ENCODE data around the gene SLC38A9. TPM values are rescaled to one million over a fixed set of nuclear protein-coding genes. Genes with fewer than 3 reads are reported as not detected.

Gene SLC38A9
- total and polyA plus RNA-seq, 10 donors, result 7.9 to 45.0 (median 27.5) TPM

DNA sequence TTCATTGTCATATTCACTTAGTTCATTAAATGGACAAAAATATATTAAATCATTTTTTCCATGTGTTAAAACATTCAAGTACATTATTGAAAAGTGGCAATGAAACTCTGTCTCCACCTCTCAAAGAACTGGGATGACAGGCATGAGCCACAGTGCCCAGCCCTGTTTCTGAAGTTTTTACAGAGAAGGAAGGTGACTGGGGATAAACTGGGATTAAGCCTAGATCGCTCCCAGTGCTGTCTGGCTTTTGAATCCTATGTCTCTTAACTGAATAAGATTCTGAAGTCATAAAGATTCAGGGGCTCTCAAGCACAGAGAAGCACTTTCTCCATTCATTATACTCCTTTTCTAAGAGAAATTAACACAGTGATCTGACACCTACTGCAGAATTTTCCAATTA, 88.3 kb downstream of the SLC38A9 start:
- intact Hi-C loops (cut with DNase I; ENCODE audit: low total_unique reads), result no loop called here
- Histone ChIP-seq H3K27ac (no peak overlapping the region), H3K36me3 (peaks cover 0 to 14% (median 0%) of the 10 kb centered on the region in 6 donors), H3K4me1 (peaks cover 0 to 4% (median 0%) of the 10 kb centered on the region in 6 donors), H3K27me3 (replicated peaks in 1 of 7) (no peaks in the 10 kb centered on the region), H3K4me3 (no peak overlapping the region), H3K9me3 (no peaks in the 10 kb centered on the region)
- 94 to 100% (median 98%) methylated on average over 1 of the region's 1 CpG for WGBS, 5 donors
- DNase-seq, result no peak
- TF ChIP-seq POLR2A (IDR thresholded peaks at IDR 0.05), result no peak
- TF ChIP-seq POLR2AphosphoS5 (IDR thresholded peaks at IDR 0.05), result no peak
- TF ChIP-seq, protein P1, sequence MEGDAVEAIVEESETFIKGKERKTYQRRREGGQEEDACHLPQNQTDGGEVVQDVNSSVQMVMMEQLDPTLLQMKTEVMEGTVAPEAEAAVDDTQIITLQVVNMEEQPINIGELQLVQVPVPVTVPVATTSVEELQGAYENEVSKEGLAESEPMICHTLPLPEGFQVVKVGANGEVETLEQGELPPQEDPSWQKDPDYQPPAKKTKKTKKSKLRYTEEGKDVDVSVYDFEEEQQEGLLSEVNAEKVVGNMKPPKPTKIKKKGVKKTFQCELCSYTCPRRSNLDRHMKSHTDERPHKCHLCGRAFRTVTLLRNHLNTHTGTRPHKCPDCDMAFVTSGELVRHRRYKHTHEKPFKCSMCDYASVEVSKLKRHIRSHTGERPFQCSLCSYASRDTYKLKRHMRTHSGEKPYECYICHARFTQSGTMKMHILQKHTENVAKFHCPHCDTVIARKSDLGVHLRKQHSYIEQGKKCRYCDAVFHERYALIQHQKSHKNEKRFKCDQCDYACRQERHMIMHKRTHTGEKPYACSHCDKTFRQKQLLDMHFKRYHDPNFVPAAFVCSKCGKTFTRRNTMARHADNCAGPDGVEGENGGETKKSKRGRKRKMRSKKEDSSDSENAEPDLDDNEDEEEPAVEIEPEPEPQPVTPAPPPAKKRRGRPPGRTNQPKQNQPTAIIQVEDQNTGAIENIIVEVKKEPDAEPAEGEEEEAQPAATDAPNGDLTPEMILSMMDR (IDR thresholded peaks at IDR 0.05 in 8 of 11, conservative IDR thresholded peaks at IDR 0.05 in 3 of 11), result no peak

DNA sequence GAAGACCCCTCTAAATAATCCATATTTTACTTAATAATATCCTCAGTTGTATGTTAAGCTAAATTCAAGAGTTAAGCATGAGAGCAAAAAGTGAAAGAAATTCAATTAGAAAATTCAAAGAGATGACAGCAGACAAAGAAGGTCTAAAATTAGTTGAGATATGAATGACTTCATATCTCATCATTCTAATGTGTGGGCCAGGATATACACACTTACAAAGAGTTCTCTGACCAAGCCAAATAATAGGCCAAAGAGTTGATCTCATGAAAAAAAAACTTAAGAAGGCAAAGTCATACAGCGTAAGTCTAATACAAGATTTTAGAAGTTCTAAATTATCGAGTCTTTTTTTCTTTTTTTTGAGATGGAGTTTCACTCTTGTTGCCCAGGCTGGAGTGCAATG, 89.7 kb downstream of the SLC38A9 start:
- TF ChIP-seq, protein P1 (IDR thresholded peaks at IDR 0.05 in 8 of 11, conservative IDR thresholded peaks at IDR 0.05 in 3 of 11), result no peak
- TF ChIP-seq POLR2AphosphoS5 (IDR thresholded peaks at IDR 0.05), result no peak
- no peak for TF ChIP-seq POLR2A (IDR thresholded peaks at IDR 0.05)
- peaks cover 0 to 14% (median 0%) of the 10 kb centered on the region in 6 donors for H3K36me3 ChIP-seq
- intact Hi-C loops (cut with DNase I; ENCODE audit: low total_unique reads), result no loop called here
- no peaks in the 10 kb centered on the region for H3K9me3 ChIP-seq
- no peak for DNase-seq
- H3K27me3 ChIP-seq (replicated peaks in 1 of 7), result no peaks in the 10 kb centered on the region
- H3K4me1 ChIP-seq, result peaks cover 0 to 4% (median 0%) of the 10 kb centered on the region in 6 donors
- no peak overlapping the region for H3K4me3 ChIP-seq
- H3K27ac ChIP-seq, result no peak overlapping the region
- 90 to 93% (median 93%) methylated on average over 2 of the region's 2 CpGs for WGBS, 5 donors

DNA sequence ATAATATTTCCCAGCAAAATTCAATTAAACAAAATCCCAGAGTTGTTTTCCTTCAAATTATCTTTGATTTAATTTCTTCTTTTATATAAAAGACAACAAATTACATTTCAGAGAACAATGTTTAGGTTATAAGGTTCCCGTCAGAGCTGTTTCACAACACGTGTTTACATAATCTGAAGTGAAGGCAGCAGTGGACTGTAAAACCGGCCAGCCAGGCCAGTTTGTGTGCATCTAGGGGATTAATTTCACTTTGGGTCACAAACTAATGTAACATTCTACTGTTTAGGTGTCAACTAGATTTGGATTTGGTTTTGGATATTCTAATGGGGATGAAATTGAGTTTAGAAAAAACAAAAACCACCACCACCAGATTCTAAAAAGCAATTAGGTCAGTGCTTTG, 90.9 kb downstream of the SLC38A9 start:
- Histone ChIP-seq H3K27me3 (replicated peaks in 1 of 7) (no peaks in the 10 kb centered on the region), H3K4me3 (no peak overlapping the region), H3K36me3 (peaks cover 0 to 11% (median 0%) of the 10 kb centered on the region in 6 donors), H3K9me3 (no peaks in the 10 kb centered on the region), H3K4me1 (peaks cover 0 to 4% (median 0%) of the 10 kb centered on the region in 6 donors), H3K27ac (peak overlapping the region in 2 of 8 donors; percentile 11 to 25)
- no peak for DNase-seq
- intact Hi-C loops (cut with DNase I; ENCODE audit: low total_unique reads), result no loop called here
- 52 to 85% (median 74%) methylated on average over 3 of the region's 3 CpGs for whole genome bisulfite sequencing, 5 donors
- TF ChIP-seq, protein P1 (IDR thresholded peaks at IDR 0.05 in 8 of 11, conservative IDR thresholded peaks at IDR 0.05 in 3 of 11), result no peak
- TF ChIP-seq POLR2AphosphoS5 (IDR thresholded peaks at IDR 0.05) (no peak), POLR2A (IDR thresholded peaks at IDR 0.05) (no peak)

DNA sequence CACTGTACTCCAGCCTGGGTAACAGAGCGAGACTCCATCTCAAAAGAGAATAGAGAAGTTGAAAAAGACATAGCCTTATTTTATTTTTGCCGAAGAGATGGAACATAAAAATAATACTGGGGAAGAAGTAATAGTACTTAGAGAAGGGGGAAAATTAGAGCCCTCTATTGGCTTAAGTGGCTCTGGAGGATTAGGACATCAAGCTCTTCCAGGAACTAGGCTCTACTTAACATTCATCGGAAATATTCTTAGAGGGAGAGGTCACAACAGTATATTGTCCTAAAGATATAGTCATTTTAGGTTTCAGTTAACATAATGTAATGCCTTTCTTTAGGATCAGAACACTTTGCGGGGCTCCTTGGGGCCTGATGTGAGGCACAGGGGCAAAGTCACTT, 91.4 kb downstream of the SLC38A9 start:
- Histone ChIP-seq H3K27me3 (replicated peaks in 1 of 7) (no peaks in the 10 kb centered on the region), H3K4me1 (peaks cover 0 to 4% (median 0%) of the 10 kb centered on the region in 6 donors), H3K9me3 (no peaks in the 10 kb centered on the region), H3K36me3 (peaks cover 0 to 9% (median 0%) of the 10 kb centered on the region in 6 donors), H3K27ac (peak overlapping the region in 2 of 8 donors; percentile 11 to 25), H3K4me3 (no peak overlapping the region)
- 74 to 96% (median 86%) methylated on average over 4 of the region's 4 CpGs for WGBS, 5 donors
- intact Hi-C loops (cut with DNase I; ENCODE audit: low total_unique reads), result no loop called here
- TF ChIP-seq POLR2A (IDR thresholded peaks at IDR 0.05), result no peak
- no peak for TF ChIP-seq POLR2AphosphoS5 (IDR thresholded peaks at IDR 0.05)
- TF ChIP-seq, protein P1 (IDR thresholded peaks at IDR 0.05 in 8 of 11, conservative IDR thresholded peaks at IDR 0.05 in 3 of 11), result no peak
- DNase-seq, result no peak

Data from spleen (tissue), 11 donors.